GM21737 (cell line): ENCODE measurements around the gene SAMD1.
"Not testable (repeated sequence)": the region's sequence is repeated elsewhere in the genome, so short reads cannot be mapped to it uniquely, and the experiment has no call there.

Experiments
- ATAC-seq: cut with Tn5 transposase; IDR thresholded peaks from one replicate; pipeline ENCODE4 v1.9.1; 2021; ENCODE audit warnings: mild to moderate bottlenecking, moderate library complexity; ENCODE audit not compliant: unreplicated experiment

SAMD1 gene

DNA sequence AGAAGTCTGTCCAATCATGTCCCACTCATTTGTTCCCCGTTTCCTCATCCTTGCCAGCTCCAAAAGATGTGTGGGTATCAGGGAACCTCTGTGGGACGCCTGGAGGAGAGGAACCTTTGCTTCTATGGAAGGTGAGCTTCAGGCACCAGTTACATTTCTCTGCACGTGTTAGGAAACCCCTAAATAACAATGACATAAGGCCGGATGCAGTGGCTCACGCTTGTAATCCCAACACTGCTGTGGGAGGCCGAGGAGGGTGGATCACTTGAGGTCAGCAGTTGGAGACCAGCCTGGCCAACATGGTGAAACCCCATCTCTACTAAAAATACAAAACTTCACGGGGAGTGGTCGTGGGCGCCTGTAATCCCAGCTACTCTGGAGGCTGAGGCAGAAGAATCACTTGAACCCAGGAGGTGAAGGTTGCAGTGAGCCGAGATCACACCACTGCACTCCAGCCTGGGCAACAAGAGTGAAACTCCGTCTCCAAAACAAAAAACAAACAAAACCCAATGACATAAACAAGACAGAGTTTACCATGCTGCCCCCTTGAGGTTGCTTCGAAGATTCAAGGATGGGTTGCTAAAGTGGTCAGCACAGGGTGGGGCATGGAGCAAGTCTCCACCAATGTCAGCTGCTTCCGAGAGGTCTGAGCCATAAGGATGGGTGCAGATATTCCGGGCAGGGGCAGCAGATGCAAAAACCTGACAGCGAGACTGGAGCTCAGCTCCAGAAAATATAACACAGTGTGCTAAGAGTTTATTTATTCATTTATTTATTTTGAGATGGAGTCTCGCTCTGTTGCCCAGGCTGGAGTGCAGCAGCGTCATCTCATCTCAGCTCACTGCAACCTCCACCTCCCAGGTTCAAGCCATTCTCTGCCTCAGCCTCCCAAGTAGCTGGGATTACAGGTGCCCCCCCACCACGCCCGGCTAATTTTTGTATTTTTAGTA, 47.6 kb downstream of the SAMD1 start:
- ATAC-seq, result not testable (repeated sequence)

DNA sequence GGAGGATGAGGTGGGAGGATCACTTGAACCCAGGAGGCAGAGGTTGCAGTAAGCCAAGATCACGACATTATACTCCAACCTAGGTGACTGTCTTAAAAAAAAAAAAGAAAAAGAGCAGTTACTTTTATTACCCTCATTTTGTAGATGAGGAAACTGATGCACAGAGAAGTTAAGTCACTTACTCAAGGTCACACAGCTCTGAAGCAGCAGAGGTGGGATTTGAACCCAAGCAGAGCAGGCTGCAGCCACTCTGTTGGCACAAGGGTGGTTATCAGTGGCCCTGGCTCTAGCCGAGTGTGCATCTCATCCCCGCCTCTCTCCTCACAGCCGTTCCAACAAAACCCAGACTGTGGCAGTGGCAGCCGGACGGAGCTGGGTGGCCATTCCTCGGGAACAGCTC, 51.4 kb downstream of the SAMD1 start:
- no peak for ATAC-seq
